Measurements from ENCODE around the gene IL2RA. TPM values are rescaled to one million over a fixed set of nuclear protein-coding genes. Genes with fewer than 3 reads are reported as not detected.

The IL2RA gene
- total RNA-seq, 1 experiment from 2014 or later, result not detected

DNA sequence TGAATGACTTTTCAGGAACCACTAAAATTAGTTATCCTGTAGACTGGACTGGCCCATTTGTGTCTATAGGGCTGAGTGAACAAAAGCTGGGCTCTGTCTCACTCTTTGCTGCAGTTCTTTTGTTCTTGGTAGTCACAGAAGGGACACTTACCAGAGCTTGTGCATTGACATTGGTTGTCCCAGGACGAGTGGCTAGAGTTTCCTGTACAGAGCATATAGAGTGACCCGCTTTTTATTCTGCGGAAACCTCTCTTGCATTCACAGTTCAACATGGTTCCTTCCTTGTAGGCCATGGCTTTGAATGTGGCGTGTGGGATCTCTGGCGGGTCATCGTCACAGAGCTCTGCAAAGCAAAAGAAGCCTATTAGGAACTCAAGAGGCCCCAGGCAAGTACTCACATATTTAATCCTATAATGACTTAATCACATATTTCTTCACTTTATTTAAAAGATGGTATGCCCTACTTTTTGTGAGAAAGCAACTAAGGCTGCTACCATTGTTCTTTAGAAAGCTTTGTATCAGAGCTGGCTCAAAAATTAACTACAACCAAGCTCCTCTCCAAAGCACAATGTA lies 36.4 kb downstream of the IL2RA start:
- CTCF ChIA-PET, result no interaction called here
- intact Hi-C loops (cut with micrococcal nuclease), result no loop called here
- no TSS peak for BruUV-seq (replicated peaks)

DNA sequence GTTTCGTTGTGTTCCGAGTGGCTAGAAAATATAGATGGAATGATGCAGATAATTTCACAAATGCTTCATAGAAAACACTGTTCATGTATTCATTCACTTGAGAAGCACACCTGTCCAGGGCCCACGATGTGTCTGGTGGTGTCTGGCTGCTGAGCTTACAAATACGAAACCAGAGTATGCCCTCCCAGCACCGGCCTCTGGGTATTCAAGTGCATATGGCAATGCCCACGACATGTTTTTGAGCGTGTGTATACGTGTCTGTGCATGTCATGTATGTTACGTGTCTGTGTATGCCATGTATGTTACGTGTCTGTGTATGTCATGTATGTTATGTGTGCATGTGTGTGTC lies 37.9 kb downstream of the IL2RA start:
- TF ChIP-seq, protein P1, sequence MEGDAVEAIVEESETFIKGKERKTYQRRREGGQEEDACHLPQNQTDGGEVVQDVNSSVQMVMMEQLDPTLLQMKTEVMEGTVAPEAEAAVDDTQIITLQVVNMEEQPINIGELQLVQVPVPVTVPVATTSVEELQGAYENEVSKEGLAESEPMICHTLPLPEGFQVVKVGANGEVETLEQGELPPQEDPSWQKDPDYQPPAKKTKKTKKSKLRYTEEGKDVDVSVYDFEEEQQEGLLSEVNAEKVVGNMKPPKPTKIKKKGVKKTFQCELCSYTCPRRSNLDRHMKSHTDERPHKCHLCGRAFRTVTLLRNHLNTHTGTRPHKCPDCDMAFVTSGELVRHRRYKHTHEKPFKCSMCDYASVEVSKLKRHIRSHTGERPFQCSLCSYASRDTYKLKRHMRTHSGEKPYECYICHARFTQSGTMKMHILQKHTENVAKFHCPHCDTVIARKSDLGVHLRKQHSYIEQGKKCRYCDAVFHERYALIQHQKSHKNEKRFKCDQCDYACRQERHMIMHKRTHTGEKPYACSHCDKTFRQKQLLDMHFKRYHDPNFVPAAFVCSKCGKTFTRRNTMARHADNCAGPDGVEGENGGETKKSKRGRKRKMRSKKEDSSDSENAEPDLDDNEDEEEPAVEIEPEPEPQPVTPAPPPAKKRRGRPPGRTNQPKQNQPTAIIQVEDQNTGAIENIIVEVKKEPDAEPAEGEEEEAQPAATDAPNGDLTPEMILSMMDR (conservative IDR thresholded peaks at IDR 0.05; ENCODE audit: low read depth, low read length), result no peak
- TF ChIP-seq EZH2phosphoT487 (IDR thresholded peaks at IDR 0.05; ENCODE audit: borderline replicate concordance, low read length) (no peak), EZH2 (IDR thresholded peaks at IDR 0.05; ENCODE audit: low read length, unreplicated experiment) (no peak)

More for the DNA sequence above, 36.4 kb downstream of the IL2RA start:
- no peaks in the 10 kb centered on the region for H3K9me3 ChIP-seq (ENCODE audit: low read length)
- H3K4me1 ChIP-seq (ENCODE audit: insufficient read depth, low read length), result no peaks in the 10 kb centered on the region
- no peaks in the 10 kb centered on the region for H4K20me1 ChIP-seq (ENCODE audit: low read length)
- no peaks in the 10 kb centered on the region for H3K9me2 ChIP-seq (replicated peaks; ENCODE audit: low read length)
- H3K79me2 ChIP-seq (ENCODE audit: low read length), result no peaks in the 10 kb centered on the region
- no peaks in the 10 kb centered on the region for H3K36me3 ChIP-seq (ENCODE audit: low read depth, low read length)
- TF ChIP-seq, protein P1 (conservative IDR thresholded peaks at IDR 0.05; ENCODE audit: low read depth, low read length), result no peak
- TF ChIP-seq EZH2phosphoT487 (IDR thresholded peaks at IDR 0.05; ENCODE audit: borderline replicate concordance, low read length), result no peak
- TF ChIP-seq EZH2 (IDR thresholded peaks at IDR 0.05; ENCODE audit: low read length, unreplicated experiment), result no peak
- no peak overlapping the region for H2AFZ ChIP-seq (ENCODE audit: low read length)
- H3K4me2 ChIP-seq (ENCODE audit: low read length), result no peak overlapping the region
- no peak overlapping the region for H3K4me3 ChIP-seq (ENCODE audit: low read length)
- no peak overlapping the region for H3K9ac ChIP-seq (ENCODE audit: low read length)
- DNase-seq (no peak), ATAC-seq (no peak)
- no peak overlapping the region for H3K27ac ChIP-seq (ENCODE audit: low read length)
- POLR2A ChIA-PET (ENCODE audit: unreplicated experiment), result no interaction called here
- no peaks in the 10 kb centered on the region for H3F3A ChIP-seq (ENCODE audit: low read length, unreplicated experiment)
- no peaks in the 10 kb centered on the region for H3K27me3 ChIP-seq (ENCODE audit: low read length)

DNA sequence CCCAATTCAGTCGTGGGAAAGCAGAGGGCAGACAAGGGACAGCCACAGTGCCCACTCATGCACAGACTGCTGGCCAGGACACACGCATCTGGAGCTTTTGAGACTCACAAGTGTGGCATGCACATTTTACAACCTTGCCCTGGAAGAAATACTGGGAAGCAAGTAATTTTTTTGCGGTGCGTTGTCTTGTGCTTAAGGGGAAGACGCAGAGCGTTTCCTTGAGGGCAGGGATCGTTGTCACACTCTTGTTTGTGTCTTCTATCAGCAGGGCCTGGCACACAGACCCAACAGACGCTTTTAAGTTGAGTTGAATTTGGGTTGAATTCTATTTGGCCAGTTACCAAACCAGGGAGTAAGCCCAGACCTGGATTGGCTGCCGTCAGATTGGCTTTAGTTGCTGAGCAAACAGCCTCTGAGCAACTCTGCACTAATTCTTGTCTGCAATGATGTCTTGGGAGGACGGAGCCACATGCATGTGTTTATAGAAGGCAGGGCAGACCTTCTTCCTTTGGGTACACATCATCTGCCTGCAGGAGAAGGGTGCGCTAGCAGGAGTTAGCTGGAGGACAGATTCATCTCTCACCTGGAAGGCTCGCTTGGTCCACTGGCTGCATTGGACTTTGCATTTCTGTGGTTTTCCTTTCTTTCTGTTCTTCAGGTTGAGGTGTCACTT lies 38.4 kb downstream of the IL2RA start:
- Histone ChIP-seq H2AFZ (ENCODE audit: low read length) (no peak overlapping the region), H3K27me3 (ENCODE audit: low read length) (no peaks in the 10 kb centered on the region), H3K27ac (ENCODE audit: low read length) (no peak overlapping the region), H3K79me2 (ENCODE audit: low read length) (no peaks in the 10 kb centered on the region), H3K4me1 (ENCODE audit: insufficient read depth, low read length) (no peaks in the 10 kb centered on the region), H3K4me3 (ENCODE audit: low read length) (no peak overlapping the region), H3K36me3 (ENCODE audit: low read depth, low read length) (no peaks in the 10 kb centered on the region), H3K4me2 (ENCODE audit: low read length) (no peak overlapping the region), H3F3A (ENCODE audit: low read length, unreplicated experiment) (no peaks in the 10 kb centered on the region), H3K9me2 (replicated peaks; ENCODE audit: low read length) (no peaks in the 10 kb centered on the region), H3K9me3 (ENCODE audit: low read length) (no peaks in the 10 kb centered on the region), H3K9ac (ENCODE audit: low read length) (no peak overlapping the region), H4K20me1 (ENCODE audit: low read length) (no peaks in the 10 kb centered on the region)
- intact Hi-C loops (cut with micrococcal nuclease), result no loop called here
- CTCF ChIA-PET, result no interaction called here
- BruUV-seq (replicated peaks), result no TSS peak
- TF ChIP-seq EZH2 (IDR thresholded peaks at IDR 0.05; ENCODE audit: low read length, unreplicated experiment) (no peak), EZH2phosphoT487 (IDR thresholded peaks at IDR 0.05; ENCODE audit: borderline replicate concordance, low read length) (no peak)
- TF ChIP-seq, protein P1 (conservative IDR thresholded peaks at IDR 0.05; ENCODE audit: low read depth, low read length), result no peak
- DNase-seq (no peak), ATAC-seq (no peak)
- POLR2A ChIA-PET (ENCODE audit: unreplicated experiment), result no interaction called here

More for the DNA sequence above, 37.9 kb downstream of the IL2RA start:
- no peak for DNase-seq
- no peak for ATAC-seq
- H3K9me3 ChIP-seq (ENCODE audit: low read length), result no peaks in the 10 kb centered on the region
- no peak overlapping the region for H3K4me2 ChIP-seq (ENCODE audit: low read length)
- no peaks in the 10 kb centered on the region for H3K36me3 ChIP-seq (ENCODE audit: low read depth, low read length)
- H3K79me2 ChIP-seq (ENCODE audit: low read length), result no peaks in the 10 kb centered on the region
- no peaks in the 10 kb centered on the region for H3K9me2 ChIP-seq (replicated peaks; ENCODE audit: low read length)
- H3K27me3 ChIP-seq (ENCODE audit: low read length), result no peaks in the 10 kb centered on the region
- ChIA-PET CTCF (no interaction called here), POLR2A (ENCODE audit: unreplicated experiment) (no interaction called here)
- no peak overlapping the region for H3K4me3 ChIP-seq (ENCODE audit: low read length)
- no peak overlapping the region for H3K27ac ChIP-seq (ENCODE audit: low read length)
- no peak overlapping the region for H3K9ac ChIP-seq (ENCODE audit: low read length)
- H2AFZ ChIP-seq (ENCODE audit: low read length), result no peak overlapping the region
- no TSS peak for BruUV-seq (replicated peaks)
- no peaks in the 10 kb centered on the region for H3F3A ChIP-seq (ENCODE audit: low read length, unreplicated experiment)
- intact Hi-C loops (cut with micrococcal nuclease), result no loop called here
- H3K4me1 ChIP-seq (ENCODE audit: insufficient read depth, low read length), result no peaks in the 10 kb centered on the region
- no peaks in the 10 kb centered on the region for H4K20me1 ChIP-seq (ENCODE audit: low read length)

Data from PC-3 (cell line).